ENCODE results near the gene PPP1R13B.

Gene PPP1R13B

DNA sequence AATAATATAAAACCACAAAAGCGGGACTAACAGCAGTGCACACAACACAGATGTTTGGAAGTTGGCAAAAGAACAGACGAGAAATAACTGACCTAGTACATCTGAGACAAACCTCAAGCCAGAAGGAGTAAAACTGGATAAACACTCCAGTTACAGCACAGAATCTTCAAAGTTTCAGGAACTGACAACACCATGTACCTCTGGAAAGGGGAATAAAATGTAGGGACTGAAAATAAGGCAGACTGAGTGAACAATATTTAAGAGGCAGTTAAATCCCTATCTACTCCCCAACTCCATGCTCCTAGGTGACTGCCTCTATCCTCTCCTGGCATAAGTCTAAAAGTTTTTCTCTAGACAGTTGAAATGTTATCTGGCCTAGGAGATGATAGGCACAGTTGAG, 73.9 kb downstream of the PPP1R13B start:
- DNase-seq, result no peak

DNA sequence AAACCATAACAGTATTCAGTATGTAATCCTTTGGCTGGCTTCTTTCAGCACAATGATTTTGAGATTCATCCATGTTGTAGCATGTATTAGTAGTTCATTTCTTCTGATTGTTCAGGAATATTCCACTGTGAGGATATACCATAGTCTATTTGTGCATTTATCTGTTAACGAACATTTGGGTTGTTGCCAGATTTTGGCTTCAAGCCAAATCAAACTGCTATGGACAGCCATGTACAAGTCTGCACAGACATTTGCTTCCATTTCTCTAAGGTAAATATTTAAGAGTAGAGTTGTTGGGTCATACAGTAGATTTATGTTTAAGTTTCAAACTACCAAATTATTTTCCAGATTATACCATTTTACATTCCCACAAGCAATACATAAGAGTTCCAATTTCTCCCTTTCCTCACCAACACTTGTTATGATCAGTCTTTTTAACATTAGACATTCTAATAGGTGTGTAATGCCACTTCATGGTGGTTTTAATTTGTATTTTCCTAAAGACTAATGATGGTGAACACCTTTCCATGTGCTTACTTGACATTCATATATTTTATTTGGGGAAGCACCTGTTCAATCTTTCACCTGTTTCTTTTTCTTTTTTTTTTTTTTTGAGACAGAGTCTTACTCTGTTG, 75.2 kb downstream of the PPP1R13B start:
- no peak for DNase-seq

DNA sequence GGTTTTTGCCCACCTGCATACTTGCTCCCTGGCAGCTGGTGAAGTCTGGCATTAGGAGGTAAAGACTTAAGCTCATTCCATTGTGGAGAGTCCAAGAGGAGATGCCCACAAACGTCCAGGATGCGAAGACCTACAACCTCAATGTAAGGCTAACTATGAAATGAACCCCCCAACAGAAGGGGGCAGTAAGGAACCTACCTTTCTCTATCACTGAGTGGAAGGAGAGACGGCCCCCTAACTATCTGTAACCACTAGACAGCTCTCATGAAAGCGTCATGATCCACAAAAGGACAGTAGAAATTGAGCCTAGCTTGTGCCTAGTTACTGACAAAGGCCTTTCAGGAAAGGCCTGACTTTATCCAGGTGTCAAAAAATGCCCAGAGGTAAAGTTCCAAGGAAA, 76.5 kb downstream of the PPP1R13B start:
- no peak for DNase-seq

DNA sequence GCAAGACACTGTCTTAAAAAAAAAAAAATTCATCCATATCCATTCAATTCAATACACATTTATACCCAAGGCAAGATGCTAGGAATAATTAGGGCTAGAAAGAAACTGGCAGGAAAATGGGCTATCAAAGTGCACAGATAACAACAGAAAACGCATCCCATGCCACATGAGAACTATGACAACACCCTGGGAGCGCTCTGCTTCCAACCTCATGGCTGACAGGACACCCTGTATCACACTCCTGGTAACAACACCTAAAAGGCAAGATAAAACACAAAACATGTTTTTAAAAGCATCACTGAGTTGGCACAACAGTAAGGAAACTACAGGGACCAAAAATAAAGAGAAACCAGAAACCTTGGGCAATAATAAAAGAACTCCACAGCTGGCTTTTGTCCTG, 76.9 kb downstream of the PPP1R13B start:
- DNase-seq, result no peak

DNA sequence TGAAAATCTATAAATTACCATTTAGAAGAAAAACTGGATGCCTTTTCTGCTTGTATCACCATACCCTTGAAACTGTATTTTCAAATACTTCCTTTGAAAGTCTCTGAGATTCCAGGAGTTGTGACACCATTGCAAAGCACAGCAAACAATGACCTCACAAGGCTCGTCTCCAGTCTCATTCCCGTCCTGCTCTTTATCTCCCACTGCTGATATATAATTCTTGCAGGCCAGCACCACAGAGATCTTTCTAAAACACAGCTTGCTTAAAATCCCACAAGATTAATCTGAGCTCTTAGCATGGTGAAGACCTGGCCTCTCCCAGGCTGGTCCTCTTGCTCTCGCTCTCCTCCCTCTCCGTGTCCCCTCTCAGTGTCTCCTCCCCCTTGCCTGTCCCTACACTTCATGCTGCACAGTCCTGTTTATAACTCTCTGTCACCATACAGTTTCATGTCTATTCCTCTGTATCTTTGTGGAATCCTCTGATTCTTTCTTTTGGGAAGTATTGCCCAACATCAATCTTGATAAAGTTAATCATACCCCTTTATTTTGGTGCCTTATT, 80.0 kb downstream of the PPP1R13B start:
- no peak for DNase-seq

DNA sequence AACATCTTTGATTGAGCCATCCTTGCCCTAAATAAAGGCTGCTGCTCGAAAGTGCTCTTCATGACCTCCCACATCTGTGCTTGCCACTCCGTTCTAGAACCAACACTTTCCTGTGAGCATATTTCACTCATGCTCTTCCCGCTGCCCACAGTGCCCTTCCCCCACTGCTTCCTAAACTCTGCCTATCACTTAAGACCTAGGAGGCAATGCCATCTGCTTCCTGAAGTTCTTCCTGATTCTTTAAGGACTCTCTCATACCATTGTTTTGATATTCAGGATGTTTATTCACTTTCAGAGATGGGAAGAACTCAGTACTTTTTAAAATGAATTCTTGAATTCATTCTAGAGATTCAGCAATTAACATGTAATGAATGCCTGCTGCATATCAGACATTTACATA, 81.8 kb downstream of the PPP1R13B start:
- no peak for DNase-seq

DNA sequence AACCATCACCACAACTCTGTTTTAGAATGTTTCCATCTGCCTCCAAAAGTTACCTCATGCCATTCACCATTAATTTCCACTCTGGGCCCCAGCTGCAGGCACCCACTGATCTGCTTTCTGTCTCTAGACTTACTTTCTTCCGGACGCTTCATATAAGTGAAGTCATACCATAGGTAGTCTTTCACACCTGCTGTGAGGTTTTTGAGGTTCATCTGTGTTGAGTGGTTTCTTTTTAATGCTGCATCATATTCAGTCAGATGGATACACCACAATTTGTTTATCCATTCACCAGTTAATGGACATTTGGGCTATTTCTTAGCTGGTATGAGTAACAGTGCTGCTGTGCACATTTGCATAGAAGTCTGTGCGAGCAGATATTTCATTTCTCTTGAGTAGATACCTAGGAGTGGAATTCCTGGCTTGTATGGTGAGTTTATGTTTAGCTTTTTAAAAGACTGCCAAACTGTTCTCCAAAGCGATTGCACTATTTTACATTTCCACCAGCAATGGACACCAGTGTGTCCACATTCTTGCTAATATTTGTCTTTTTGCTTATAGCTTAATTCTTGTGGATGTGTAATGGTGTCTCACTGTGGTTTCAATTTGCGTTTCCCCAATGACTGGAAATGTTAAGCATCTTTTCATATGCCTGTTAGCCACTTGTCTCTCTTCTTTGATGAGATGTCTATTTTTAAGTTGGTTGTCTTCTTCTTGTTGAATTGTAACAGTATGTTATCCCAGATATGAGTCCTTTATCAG, 83.5 kb downstream of the PPP1R13B start:
- no peak for DNase-seq

DNA sequence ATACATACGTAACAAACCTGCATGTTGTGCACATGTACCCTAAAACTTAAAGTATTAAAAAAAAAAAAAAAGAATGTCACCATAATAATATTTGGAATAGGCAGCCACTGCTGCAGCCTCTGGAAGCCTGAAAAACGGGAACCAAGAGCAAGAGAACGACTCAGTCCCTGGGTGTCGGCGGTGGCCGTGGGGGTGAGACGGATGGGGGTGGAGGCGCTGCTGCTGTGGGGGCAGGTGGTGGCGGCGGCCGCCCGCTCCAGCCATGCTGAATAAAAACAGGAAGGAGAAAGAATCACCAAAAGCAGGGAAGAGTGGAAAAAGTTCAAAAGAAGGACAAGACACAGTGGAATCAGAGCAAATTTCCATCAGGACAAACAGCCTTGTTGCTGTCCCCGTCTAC, 84.8 kb downstream of the PPP1R13B start:
- no peak for DNase-seq

DNA sequence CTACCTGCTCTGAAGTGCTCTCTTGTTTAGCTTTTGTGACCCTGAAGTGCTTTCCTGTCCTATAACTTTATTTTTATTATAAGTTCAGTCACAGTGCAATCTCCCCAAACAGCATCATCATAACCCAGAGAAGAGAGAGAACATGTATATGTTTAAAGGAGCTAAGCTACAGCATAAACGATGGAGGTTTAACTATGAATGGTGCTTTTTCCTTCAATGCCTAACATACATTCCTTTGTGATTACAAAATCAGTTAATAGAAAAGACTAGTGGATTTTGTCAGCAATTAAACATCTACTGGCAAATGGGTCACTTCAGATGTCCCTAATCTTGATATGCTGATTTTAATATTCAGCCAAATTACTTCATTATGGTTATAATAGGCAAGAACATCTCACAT, 85.3 kb downstream of the PPP1R13B start:
- DNase-seq, result no peak

DNA sequence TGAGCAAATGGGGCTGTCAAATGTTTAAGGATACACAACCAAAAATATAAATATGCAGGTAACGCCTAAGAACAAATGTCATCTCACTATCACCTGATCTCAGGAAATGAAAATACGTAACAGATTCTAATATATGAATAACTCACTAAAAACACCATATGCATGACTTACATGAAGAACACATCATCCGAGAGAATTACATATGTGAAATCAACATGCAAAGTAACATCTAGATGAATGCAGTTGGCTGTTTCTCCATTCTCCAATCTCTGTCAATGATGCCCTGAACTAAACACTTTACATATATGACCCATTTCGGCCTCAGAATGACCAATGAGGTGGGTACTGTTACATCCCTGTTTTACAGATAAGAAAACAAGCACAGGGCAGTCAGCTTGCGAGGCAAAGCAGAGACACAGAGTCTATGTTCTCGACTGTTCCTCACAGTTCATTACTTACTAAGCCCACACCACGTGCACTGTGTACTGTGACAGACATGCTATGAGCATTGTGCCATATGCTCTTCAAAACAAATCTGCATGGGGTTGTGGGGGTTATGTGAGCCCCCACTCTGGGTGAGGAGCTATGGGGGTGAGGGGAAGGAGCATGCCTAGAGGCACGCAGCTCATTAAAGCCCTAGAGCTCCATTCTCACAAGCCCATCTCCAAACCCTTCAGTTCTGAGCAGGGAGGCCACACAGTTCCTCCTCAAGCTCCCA, 89.2 kb downstream of the PPP1R13B start:
- DNase-seq, result no peak

DNA sequence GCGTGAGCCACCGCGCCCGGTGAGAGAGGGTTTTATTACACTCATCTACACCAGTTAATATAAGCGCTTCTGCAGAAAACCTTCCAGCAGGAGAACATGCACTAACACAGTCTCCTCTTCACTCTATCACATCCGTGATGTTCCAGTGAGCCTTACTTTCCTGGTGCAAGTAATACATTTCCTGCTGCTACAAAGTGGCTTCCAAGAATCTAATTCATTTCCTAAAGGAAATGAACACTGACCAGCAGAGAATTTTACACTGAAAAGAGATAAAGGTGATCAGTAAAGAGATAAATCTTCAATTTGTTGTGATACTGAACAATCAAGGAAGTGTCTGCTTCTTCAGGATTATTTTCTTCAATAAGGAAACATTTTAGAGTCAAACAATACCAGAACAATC, 92.3 kb downstream of the PPP1R13B start:
- no peak for DNase-seq

DNA sequence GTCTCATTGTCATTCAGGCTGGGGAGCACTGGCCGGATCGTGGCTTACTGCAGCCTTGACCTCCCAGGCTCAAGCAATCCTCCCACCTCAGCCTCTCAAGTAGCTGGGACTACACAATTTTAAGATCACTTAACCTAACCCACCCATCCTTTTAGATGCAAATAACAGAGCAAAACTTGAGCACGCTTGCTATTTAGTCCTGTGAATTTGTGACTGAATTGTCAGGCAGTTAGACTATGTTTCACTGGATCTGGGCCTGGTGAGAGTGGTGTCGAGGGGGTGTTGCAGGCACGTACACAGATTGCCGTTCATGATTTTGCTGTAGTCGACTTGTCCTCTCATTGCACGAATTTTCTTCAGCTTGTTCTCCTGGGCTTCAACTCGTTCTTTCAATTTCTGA, 93.6 kb downstream of the PPP1R13B start:
- DNase-seq, result no peak

DNA sequence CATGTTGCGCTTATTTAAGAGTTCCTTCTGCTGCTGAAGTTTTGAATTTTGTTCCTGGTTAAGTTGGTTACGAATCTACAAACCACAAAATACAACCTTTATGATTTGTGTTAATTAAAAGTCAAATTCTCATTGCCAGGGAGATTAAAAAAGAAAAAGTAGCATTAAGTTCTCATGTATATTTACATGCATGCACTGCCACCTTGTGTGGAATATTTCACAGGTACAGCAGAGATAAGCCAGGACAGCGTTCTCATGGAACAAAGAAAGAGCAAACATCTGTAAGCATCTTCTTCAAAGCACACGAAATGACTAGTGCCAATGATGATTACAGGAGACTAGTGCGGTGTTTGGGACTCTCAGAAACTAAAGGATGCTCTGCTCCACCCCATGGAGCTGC, 97.5 kb downstream of the PPP1R13B start:
- DNase-seq, result no peak

DNA sequence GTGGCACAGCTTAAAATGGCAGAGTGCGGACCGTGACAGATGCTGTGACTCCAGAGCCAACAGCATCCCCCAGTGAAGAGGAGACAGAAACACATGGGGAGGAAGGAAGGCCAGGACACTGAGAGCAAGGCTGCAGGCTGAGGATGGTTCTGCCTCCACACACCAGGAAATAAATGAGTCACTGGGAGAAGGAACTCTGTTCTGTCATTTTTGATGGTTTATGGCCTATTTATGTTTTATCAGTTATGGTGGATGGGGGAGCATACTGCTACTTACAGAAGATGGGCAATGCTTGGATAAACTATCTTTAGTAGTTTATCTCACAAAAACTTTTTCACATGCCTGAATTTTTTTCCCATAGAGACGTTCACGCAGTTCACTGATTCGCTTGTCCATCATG, 97.9 kb downstream of the PPP1R13B start:
- DNase-seq, result no peak

DNA sequence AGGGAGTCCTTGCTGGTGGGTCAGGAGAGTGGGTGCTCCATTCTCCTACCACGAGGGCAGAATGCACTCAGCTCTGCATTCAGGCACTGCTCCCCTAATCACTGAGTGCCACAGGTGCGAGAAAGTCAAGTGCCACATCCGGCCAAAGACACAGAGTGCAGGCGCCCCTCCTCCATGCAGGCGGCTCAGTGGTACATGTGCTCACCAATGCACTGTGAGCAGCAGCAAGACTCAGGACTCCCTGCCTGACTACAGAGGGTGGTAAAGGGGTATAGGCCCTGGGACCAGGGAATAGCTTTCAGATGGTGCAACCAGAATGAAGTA, 98.9 kb downstream of the PPP1R13B start:
- DNase-seq, result peak; percentile 13 to 55

DNA sequence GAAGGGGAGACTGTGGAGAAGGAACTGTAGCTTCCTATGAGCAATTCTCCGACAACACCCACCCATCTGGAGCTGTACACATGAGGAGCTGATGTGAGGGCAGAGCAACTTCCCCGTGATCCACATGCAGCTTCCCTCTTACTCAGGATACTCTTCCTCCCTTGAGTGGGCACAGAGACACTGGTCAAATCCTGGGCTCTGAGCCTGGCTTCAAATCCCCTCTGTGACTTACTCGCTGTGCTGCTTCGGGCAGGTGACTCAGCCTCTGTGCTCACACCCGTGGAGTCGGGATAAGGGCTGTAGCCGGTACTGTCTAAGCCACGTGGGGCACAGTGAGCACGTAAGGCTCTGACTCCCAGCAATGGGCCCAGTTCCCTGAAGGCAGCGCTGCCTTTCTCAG, 100.7 kb downstream of the PPP1R13B start:
- no peak for DNase-seq

DNA sequence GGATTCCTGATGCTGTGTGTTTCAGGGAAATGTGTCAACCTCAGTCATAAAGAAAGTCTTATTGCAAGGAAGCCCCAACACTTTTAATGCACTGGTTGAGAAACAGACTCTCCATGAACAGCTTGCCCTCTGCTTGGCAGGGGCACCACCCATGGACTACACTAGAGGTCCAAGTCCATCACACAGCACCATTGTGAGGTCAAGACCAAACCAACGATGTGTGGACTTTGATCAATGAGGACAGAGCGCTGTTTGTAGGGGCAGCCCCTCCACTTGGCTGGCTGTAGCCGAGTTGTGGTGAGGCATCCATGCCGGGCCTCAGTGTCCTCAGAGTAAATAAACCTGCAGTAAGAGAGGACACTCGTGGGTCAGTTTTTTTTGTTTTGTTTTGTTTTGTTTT, 102.0 kb downstream of the PPP1R13B start:
- no peak for DNase-seq

DNA sequence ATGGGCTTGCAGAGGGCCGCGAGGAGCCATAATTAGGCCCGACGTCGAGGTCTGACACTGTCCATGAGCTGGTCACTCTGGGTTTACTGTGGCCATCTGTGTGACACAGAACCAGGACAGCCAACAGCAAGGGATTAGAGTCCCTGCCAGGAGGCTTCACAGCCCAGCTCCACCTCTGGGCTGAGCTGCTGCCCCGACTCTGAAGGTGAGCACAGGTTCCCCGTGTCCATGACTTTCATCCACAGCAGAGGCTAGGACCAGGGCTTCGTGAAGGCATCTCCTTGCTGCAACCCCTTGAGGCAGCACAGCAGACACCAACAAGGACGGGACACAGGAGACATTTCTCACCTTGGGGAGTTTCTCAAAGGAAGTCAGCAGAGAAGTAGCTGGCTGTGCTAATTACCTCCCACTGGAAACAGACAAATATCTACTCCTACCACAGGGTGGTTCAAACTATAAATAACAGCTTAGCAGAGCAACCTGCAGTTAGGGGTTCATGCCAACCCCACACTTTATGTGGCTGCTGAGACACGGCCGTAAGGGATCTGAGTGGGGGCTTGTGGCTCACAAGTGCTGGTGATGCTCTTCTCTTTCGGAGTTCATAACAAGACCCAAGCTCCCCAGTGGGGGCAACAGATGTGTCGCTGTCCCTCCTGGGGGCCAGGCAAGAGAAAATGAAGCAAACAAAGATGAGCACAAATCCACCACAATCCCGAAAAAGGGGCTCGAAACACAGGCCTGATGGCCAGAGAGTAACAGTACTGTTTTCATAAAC, 102.6 kb downstream of the PPP1R13B start:
- no peak for DNase-seq

DNA sequence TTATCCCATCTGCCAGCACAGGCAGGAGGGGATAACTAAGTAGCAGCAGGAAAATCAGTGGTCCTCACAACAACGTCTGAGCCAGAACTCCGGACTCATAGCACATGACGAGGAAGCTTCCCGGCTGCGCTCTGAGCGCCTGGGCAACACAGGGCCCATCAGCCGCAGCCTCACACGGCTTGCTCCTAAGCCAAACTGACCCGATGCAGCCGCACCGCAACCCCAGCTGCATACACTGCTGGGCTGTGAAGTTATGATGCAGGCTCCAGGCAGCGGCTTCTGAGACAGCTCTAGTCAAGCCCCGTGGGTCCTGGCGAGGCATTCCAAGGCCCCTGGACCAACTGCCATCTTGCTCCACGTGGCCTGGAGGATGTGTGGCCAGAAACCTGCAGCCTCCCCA, 103.7 kb downstream of the PPP1R13B start:
- DNase-seq, result no peak

DNA sequence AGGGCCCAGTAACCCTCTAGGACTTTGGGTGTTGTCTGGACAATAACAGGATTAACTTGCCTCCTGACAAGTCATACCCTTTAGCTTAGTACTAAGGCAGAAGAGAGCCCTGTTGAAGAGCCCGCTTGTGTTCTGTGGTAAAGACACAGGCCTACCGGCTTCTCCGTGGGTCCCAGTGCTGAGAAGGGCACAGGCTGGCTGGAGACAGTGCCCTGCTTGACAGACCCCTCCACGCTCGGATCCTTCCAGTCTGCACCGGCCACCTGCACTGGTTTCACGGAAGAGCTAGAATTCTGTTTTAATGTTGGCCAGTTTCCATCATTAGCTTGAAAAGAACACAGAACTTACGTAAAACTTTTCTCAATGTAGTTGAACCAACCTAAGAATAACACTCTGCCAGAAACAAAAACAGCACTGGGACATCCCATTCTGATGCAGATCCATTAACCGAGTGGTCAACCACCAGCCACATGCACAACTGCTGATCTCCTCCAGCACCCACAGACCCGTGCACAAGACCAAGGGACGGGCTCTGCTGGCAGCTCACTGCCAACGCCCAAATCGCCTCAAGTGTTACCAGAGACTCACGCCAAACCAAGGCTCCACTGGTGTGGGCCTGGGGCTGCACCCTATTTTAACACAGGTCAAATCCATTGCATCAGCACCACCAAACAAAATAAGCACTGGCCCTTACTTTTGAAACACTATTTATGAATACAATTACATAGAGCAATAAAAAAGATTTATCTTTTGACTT, 104.7 kb downstream of the PPP1R13B start:
- DNase-seq, result no peak

DNA sequence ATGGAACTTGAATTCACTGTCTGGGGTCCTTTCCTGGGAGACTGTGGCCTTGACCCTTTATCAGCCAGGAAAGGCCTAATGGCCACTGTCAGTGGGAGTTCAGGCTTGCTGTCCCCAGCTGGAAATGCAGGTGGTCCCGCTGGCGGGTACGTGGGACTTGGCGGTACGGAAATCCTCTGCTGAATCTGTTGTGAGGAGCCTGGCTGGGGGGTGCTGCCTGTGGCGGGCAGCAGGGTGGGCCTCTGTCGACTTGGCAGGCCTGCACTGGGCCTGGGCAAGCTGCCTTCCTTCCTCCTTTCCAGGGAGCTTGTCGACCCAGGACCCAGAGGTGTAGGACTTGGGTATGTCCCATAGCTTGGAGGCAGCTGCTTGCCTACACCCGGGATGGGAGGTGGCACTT, 105.5 kb downstream of the PPP1R13B start:
- no peak for DNase-seq

DNA sequence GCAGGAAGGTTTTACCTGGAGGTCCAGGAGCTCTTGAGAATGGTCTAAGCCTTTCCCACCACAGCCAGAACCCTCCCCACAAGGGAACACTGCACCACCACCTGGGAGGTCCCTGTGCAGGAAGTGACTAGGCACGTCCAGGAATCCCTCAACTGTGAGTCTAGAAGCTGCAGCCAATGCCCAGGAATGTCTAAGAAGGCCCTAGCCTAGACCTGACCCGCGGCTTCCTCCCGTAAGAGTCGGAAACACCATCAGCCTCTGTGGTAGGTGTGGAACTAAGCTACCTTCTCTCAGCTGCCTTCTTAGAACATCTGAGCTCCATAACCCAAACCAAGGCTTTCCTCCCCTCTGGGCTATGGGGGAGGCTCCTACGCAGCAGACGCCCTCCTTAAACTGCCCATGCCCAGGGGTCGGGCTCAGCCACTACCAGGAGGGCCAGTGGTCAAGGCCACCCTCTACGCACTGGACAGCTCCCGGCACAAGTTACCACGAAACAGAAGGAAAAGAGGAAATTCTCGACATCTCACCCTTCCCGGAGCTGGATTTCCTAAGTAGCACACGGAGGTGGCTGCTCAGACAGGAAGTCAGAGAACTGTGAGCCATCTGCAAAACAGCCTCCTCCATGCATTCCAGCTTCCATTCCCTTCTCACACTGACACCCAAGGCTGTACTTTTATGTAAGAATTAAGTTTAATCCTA, 106.2 kb downstream of the PPP1R13B start:
- no peak for DNase-seq
